Esophagus muscularis mucosa (tissue), 4 donors: ENCODE data around the gene ABCC10. TPM values are rescaled to one million over a fixed set of nuclear protein-coding genes. Genes with fewer than 3 reads are reported as not detected.
"Not testable (repeated sequence)": the region's sequence is repeated elsewhere in the genome, so short reads cannot be mapped to it uniquely, and the experiment has no call there.

Experiments used
- DNase-seq: peaks from one replicate; pipeline ENCODE4 v3.0.0-alpha.2; 2017; ENCODE audit errors: extremely low spot score
- H3K27ac ChIP-seq, 4 donors: fragments of 200-600 bp; sonication (generic); replicated peaks in 1 of 4; 1 replicate in 3 of 4; 2 replicates in 1 of 4; pipeline ENCODE4 v1.5.1; 2016 to 2019; ENCODE audit warnings: mild to moderate bottlenecking in 1 of 4
- H3K27me3 ChIP-seq, 4 donors: fragments of 200-600 bp; sonication (generic); one replicate each; pipeline versions ENCODE4 v1.5.1 to v1.6.0; 2016 to 2019
- H3K36me3 ChIP-seq, 4 donors: fragments of 200-600 bp; sonication (generic); one replicate each; pipeline ENCODE4 v1.5.1; 2016 to 2019
- H3K4me1 ChIP-seq, 4 donors: fragments of 200-600 bp; sonication (generic); one replicate each; pipeline ENCODE4 v1.5.1; 2016 to 2019
- H3K4me3 ChIP-seq, 4 donors: fragments of 200-600 bp; sonication (generic); 1 replicate in 2 of 4; 2 replicates in 2 of 4; pipeline ENCODE4 v1.5.1; 2016 to 2019; ENCODE audit warnings: mild to moderate bottlenecking in 4 of 4, moderate library complexity in 1 of 4
- H3K9me3 ChIP-seq, 4 donors: fragments of 200-600 bp; sonication (generic); 1 replicate in 3 of 4; 2 replicates in 1 of 4; pipeline ENCODE4 v1.5.1; 2016 to 2019
- EP300 ChIP-seq: sonication (generic); formaldehyde crosslinking; IDR thresholded peaks from one replicate; pipeline ENCODE4 v1.6.1; 2017; ENCODE audit warnings: antibody characterized with exemption
- POLR2A ChIP-seq: fragments of 450-650 bp; IDR thresholded peaks from one replicate; pipeline ENCODE4 v1.6.1; 2017; ENCODE audit warnings: antibody characterized with exemption, moderate library complexity, mild to moderate bottlenecking, low read depth
- POLR2AphosphoS5 ChIP-seq, 2 donors: sonication (generic); formaldehyde crosslinking; IDR thresholded peaks; one replicate each; pipeline ENCODE4 v1.6.1; 2017; ENCODE audit warnings: antibody characterized with exemption in 2 of 2
- WGBS: methylation state at CpG from one replicate; pipeline ENCODE4 v1.1.5; 2018; 5-methylcytosine and 5-hydroxymethylcytosine counted together
- intact Hi-C: fragments of 100-400 bp; cut with DNase I; formaldehyde crosslinking; loops from one replicate; pipeline ENCODE4 v1.15.1; 2023
- total RNA-seq, 4 donors: library from RNA; depleted of rRNA; stranded (reverse); fragments of >200 nt; gene quantifications; one replicate each; pipeline versions ENCODE4 v1.1.0 to v1.2.1, GENCODE V29; 2016
- TF ChIP-seq, protein P1 (sequence below), 3 experiments: fragments of 200-600 bp in 2 of 3; fragments of 450-650 bp in 1 of 3; sonication (generic) in 2 of 3; IDR thresholded peaks; one replicate each; pipeline ENCODE4 v1.5.1; 2017 to 2019; ENCODE audit warnings: antibody characterized with exemption in 3 of 3, mild to moderate bottlenecking in 2 of 3, moderate library complexity in 1 of 3

ABCC10 gene
- total RNA-seq, 4 donors from 2014 or later, result 7.6 to 19.4 (median 12.5) TPM

DNA sequence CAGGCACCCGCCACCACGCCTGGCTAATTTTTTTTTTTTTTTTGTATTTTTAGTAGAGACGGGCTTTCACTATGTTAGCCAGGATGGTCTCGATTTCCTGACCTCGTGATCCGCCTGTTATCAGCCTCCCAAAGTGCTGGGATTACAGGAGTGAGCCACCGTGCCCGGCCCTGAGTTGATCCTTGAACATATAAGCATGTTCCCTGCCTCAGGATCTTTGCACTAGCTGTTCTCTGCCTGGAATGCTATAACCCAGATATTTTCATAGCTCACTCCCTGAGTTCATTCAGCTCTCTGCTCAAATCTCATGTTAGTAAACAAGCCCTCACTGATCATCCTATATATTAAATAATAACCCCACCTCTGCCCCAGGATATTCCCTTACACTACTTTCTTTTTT lies 37.0 kb downstream of the ABCC10 start:
- Histone ChIP-seq H3K4me1 (no peaks in the 10 kb centered on the region), H3K4me3 (no peak overlapping the region), H3K9me3 (no peaks in the 10 kb centered on the region), H3K27me3 (peaks cover 0 to 82% (median 0%) of the 10 kb centered on the region in 4 donors), H3K36me3 (no peaks in the 10 kb centered on the region), H3K27ac (no peak overlapping the region)
- no peak for TF ChIP-seq POLR2A
- TF ChIP-seq, protein P1, sequence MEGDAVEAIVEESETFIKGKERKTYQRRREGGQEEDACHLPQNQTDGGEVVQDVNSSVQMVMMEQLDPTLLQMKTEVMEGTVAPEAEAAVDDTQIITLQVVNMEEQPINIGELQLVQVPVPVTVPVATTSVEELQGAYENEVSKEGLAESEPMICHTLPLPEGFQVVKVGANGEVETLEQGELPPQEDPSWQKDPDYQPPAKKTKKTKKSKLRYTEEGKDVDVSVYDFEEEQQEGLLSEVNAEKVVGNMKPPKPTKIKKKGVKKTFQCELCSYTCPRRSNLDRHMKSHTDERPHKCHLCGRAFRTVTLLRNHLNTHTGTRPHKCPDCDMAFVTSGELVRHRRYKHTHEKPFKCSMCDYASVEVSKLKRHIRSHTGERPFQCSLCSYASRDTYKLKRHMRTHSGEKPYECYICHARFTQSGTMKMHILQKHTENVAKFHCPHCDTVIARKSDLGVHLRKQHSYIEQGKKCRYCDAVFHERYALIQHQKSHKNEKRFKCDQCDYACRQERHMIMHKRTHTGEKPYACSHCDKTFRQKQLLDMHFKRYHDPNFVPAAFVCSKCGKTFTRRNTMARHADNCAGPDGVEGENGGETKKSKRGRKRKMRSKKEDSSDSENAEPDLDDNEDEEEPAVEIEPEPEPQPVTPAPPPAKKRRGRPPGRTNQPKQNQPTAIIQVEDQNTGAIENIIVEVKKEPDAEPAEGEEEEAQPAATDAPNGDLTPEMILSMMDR (IDR thresholded peaks at IDR 0.05), result no peak
- no peak for TF ChIP-seq POLR2AphosphoS5 (IDR thresholded peaks at IDR 0.05)
- no peak for TF ChIP-seq EP300
- DNase-seq, result no peak
- WGBS, result 88% methylated on average over 8 of the region's 8 CpGs
- intact Hi-C loops, result no loop called here

DNA sequence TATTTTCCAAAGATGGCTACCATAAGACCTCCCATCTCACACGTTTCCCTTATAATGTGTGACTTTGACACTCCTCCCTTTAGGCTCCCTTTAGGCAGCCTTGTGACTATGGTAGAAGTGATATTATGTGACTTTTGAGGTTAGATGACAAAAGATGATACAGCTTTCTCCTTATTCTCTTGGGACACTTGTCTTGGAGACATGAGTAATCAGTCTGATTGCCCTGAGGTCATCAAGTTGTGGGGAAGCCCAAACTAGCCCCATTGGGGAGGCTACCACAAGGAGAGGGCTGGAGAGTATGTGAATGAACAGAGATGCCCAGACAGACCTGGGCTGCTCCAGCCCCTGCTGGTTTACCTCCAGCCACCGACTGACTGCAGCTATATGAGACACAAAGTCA lies 38.6 kb downstream of the ABCC10 start:
- intact Hi-C loops, result no loop called here
- WGBS, result 65% methylated on average over 2 of the region's 2 CpGs
- Histone ChIP-seq H3K36me3 (no peaks in the 10 kb centered on the region), H3K4me3 (no peak overlapping the region), H3K4me1 (no peaks in the 10 kb centered on the region), H3K27me3 (peaks cover 0 to 80% (median 0%) of the 10 kb centered on the region in 4 donors), H3K27ac (no peak overlapping the region), H3K9me3 (no peaks in the 10 kb centered on the region)
- DNase-seq, result no peak
- TF ChIP-seq, protein P1 (IDR thresholded peaks at IDR 0.05), result no peak
- no peak for TF ChIP-seq EP300
- TF ChIP-seq POLR2A, result no peak
- TF ChIP-seq POLR2AphosphoS5 (IDR thresholded peaks at IDR 0.05), result no peak

DNA sequence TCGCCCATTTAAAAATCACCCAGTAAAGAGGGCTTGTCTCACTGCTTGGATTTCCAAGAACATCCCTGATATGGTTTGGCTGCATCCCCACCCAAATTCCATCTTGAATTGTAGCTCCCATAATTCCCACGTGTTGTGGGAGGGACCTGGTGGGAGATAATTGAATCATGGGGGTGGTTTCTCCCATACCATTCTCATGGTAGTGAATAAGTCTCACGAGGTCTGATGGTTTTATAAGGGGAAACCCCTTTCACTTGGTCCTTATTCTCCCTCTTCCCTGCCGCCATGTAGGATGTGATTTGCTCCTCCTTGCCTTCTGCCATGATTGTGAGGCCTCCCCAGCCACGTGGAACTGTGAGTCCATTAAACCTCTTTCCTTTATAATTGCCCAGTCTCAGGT lies 39.9 kb downstream of the ABCC10 start:
- H3K9me3 ChIP-seq, DNase-seq, intact Hi-C loops, H3K4me1 ChIP-seq, H3K4me3 ChIP-seq, H3K36me3 ChIP-seq, H3K27ac ChIP-seq: not testable (repeated sequence)
- WGBS, result 65% methylated on average over 5 of the region's 5 CpGs
- peaks cover 0 to 72% (median 0%) of the 10 kb centered on the region in 4 donors for H3K27me3 ChIP-seq

DNA sequence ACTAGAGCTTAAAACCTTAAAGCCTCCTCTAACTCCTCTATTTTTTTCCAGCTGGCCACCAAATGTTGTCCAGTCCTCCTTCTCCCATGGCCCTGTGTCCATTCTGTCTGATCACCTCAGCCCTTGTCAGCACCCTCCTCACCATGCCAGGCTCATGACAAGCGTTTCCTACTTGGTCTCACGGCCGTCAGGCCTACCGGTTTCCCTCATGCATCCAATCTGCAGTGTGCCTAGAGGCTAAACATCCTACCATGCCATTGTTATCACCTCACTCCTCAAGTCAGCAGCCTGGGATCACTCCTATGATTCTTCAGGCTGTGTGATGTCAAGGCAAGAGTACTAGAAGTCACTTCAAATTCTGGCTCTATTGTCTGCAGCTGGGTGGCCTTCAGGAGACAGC lies 40.4 kb downstream of the ABCC10 start:
- intact Hi-C loops, result no loop called here
- Histone ChIP-seq H3K9me3 (no peaks in the 10 kb centered on the region), H3K36me3 (no peaks in the 10 kb centered on the region), H3K27me3 (peaks cover 0 to 70% (median 0%) of the 10 kb centered on the region in 4 donors), H3K4me1 (no peaks in the 10 kb centered on the region), H3K27ac (no peak overlapping the region), H3K4me3 (no peak overlapping the region)
- DNase-seq, result no peak
- TF ChIP-seq POLR2AphosphoS5 (IDR thresholded peaks at IDR 0.05), result no peak
- no peak for TF ChIP-seq EP300
- TF ChIP-seq, protein P1 (IDR thresholded peaks at IDR 0.05), result no peak
- WGBS, result 85% methylated on average over 4 of the region's 4 CpGs

GRCh38 chr6:43468240-43468639 lies 40.9 kb downstream of the ABCC10 start:
- H3K27ac ChIP-seq, result no peak overlapping the region

More at GRCh38 chr6:43468240-43468639, 40.9 kb downstream of the ABCC10 start:
- Histone ChIP-seq H3K36me3 (no peaks in the 10 kb centered on the region), H3K27me3 (peaks cover 0 to 65% (median 0%) of the 10 kb centered on the region in 4 donors), H3K9me3 (no peaks in the 10 kb centered on the region), H3K4me3 (no peak overlapping the region), H3K4me1 (no peaks in the 10 kb centered on the region)
- intact Hi-C loops, result no loop called here
- 75% methylated on average over 4 of the region's 4 CpGs for WGBS
- TF ChIP-seq POLR2A (no peak), EP300 (no peak), POLR2AphosphoS5 (IDR thresholded peaks at IDR 0.05) (no peak)
- TF ChIP-seq, protein P1 (IDR thresholded peaks at IDR 0.05), result no peak
- DNase-seq, result no peak
